Keratinocyte (primary cell): Measurements from ENCODE around the gene GSC2. TPM values are rescaled to one million over a fixed set of nuclear protein-coding genes. Genes with fewer than 3 reads are reported as not detected.

ENCODE experiments used
- DNase-seq: peaks from one replicate; pipeline ENCODE4 v3.0.0-alpha.2; 2011; ENCODE audit warnings: low read depth, missing footprints, low spot score
- FAIRE-seq: peaks from 2 replicates; lab custom pipeline; 2011; peaks lifted over from hg19 to GRCh38; lab: Jason Lieb, UNC
- H2AFZ ChIP-seq: 2 replicates; pipeline ENCODE4 v1.6.0; 2012; ENCODE audit warnings: low read length, control low read depth, inconsistent platforms; ENCODE audit not compliant: control insufficient read depth
- H3K27ac ChIP-seq: 2 replicates; pipeline ENCODE4 v1.5.1; 2011; ENCODE audit warnings: low read length; ENCODE audit not compliant: control insufficient read depth, insufficient read depth
- H3K27me3 ChIP-seq: 3 replicates; pipeline ENCODE4 v1.6.0; 2011; ENCODE audit warnings: low read length; ENCODE audit not compliant: control insufficient read depth, insufficient read depth; ENCODE audit errors: extremely low read depth
- H3K36me3 ChIP-seq, 2 experiments: 2 replicates in 1 of 2; 3 replicates in 1 of 2; pipeline ENCODE4 v1.5.1; 2011; ENCODE audit warnings: low read length in 2 of 2, mild to moderate bottlenecking in 1 of 2; ENCODE audit not compliant: control insufficient read depth in 2 of 2, insufficient read depth in 2 of 2; ENCODE audit errors: extremely low read depth in 1 of 2
- H3K4me1 ChIP-seq: 3 replicates; pipeline ENCODE4 v1.5.1; 2011; ENCODE audit warnings: low read length; ENCODE audit not compliant: control insufficient read depth, insufficient read depth; ENCODE audit errors: extremely low read depth
- H3K4me2 ChIP-seq: 3 replicates; pipeline ENCODE4 v1.6.0; 2011; ENCODE audit warnings: low read depth, low read length; ENCODE audit not compliant: control insufficient read depth, insufficient read depth; ENCODE audit errors: extremely low read depth
- H3K4me3 ChIP-seq, 3 experiments: fragments of 200-600 bp in 1 of 3; sonication (generic) in 1 of 3; 2 replicates in 2 of 3; 3 replicates in 1 of 3; pipeline ENCODE4 v1.5.1; 2011 to 2016; ENCODE audit warnings: low read length in 3 of 3, mild to moderate bottlenecking in 3 of 3, control low read depth in 2 of 3, inconsistent platforms in 1 of 3, low read depth in 1 of 3, mixed read lengths in 1 of 3, mixed run types in 1 of 3, moderate library complexity in 1 of 3; ENCODE audit not compliant: control insufficient read depth in 2 of 3, insufficient read depth in 2 of 3; ENCODE audit errors: extremely low read depth in 1 of 3
- H3K79me2 ChIP-seq: 2 replicates; pipeline ENCODE4 v1.6.0; 2012; ENCODE audit warnings: low read length; ENCODE audit not compliant: control insufficient read depth, insufficient read depth
- H3K9ac ChIP-seq: 3 replicates; pipeline ENCODE4 v1.6.0; 2011; ENCODE audit warnings: low read length; ENCODE audit not compliant: control insufficient read depth, insufficient read depth; ENCODE audit errors: extremely low read depth
- H3K9me1 ChIP-seq: 3 replicates; pipeline ENCODE4 v1.6.0; 2011; ENCODE audit warnings: low read length; ENCODE audit not compliant: control insufficient read depth, insufficient read depth; ENCODE audit errors: extremely low read depth
- H3K9me3 ChIP-seq: 2 replicates; pipeline ENCODE4 v1.5.1; 2012; ENCODE audit warnings: low read depth, low read length; ENCODE audit not compliant: control insufficient read depth
- H4K20me1 ChIP-seq: 3 replicates; pipeline ENCODE4 v1.6.0; 2011; ENCODE audit warnings: low read length; ENCODE audit not compliant: control insufficient read depth, insufficient read depth; ENCODE audit errors: extremely low read depth
- EZH2 ChIP-seq: IDR thresholded peaks from one replicate; pipeline ENCODE4 v1.6.1; 2012; ENCODE audit warnings: inconsistent platforms, mild to moderate bottlenecking, low read length, moderate library complexity
- dilution Hi-C: fragments of 300-500 bp; cut with MboI; formaldehyde crosslinking; loops from one replicate; pipeline ENCODE4 v1.7.0; 2020; ENCODE audit warnings: low sequenced_read_pairs; ENCODE audit not compliant: extremely low pct_ligation_motif_present
- polyA plus RNA-seq, 5 experiments: library from polyadenylated mRNA; depleted of rRNA in 3 of 5; stranded (reverse) in 3 of 5; stranded (forward) in 1 of 5; unstranded in 1 of 5; fragments of >200 nt; gene quantifications; 1 replicate in 1 of 5; 2 replicates in 3 of 5; 3 replicates in 1 of 5; pipeline versions ENCODE4 v1.2.1 to v1.2.3, GENCODE V29; 2011 to 2012; ENCODE audit warnings: missing spikeins in 2 of 5, low read depth in 1 of 5, low replicate concordance in 1 of 5
- TF ChIP-seq, protein P1 (sequence below), 3 experiments: IDR thresholded peaks in 1 of 3; conservative IDR thresholded peaks in 1 of 3; optimal IDR thresholded peaks in 1 of 3; 2 replicates in 2 of 3; 3 replicates in 1 of 3; pipeline versions ENCODE3 to v1.5.1; 2011; ENCODE audit warnings: low read length in 3 of 3, mild to moderate bottlenecking in 3 of 3, moderate library complexity in 2 of 3, control low read depth in 1 of 3, inconsistent platforms in 1 of 3; ENCODE audit not compliant: insufficient read depth in 2 of 3; ENCODE audit errors: extremely low read depth in 1 of 3

The GSC2 gene
- polyA plus RNA-seq, 1 donor (not counting 4 experiments of a cell fraction or from before 2014, with no cell fraction given), result not detected

- H3K79me2 ChIP-seq, result no peaks in the 10 kb centered on the region
- no peak for DNase-seq
- no peak overlapping the region for H3K9ac ChIP-seq
- no peaks in the 10 kb centered on the region for H3K4me1 ChIP-seq
- H3K27ac ChIP-seq, result no peak overlapping the region
- dilution Hi-C loops, result no loop called here
- H3K27me3 ChIP-seq, result no peaks in the 10 kb centered on the region
- FAIRE-seq, result no peak
- peaks cover 4 to 7% of the 10 kb centered on the region in 2 experiments for H3K36me3 ChIP-seq
- peaks cover 5% of the 10 kb centered on the region for H4K20me1 ChIP-seq
- H3K4me3 ChIP-seq, result no peak overlapping the region
- no peaks in the 10 kb centered on the region for H3K9me1 ChIP-seq
- TF ChIP-seq, protein P1, sequence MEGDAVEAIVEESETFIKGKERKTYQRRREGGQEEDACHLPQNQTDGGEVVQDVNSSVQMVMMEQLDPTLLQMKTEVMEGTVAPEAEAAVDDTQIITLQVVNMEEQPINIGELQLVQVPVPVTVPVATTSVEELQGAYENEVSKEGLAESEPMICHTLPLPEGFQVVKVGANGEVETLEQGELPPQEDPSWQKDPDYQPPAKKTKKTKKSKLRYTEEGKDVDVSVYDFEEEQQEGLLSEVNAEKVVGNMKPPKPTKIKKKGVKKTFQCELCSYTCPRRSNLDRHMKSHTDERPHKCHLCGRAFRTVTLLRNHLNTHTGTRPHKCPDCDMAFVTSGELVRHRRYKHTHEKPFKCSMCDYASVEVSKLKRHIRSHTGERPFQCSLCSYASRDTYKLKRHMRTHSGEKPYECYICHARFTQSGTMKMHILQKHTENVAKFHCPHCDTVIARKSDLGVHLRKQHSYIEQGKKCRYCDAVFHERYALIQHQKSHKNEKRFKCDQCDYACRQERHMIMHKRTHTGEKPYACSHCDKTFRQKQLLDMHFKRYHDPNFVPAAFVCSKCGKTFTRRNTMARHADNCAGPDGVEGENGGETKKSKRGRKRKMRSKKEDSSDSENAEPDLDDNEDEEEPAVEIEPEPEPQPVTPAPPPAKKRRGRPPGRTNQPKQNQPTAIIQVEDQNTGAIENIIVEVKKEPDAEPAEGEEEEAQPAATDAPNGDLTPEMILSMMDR (optimal IDR thresholded peaks at IDR 0.05 in 1 of 3, IDR thresholded peaks at IDR 0.05 in 1 of 3, conservative IDR thresholded peaks at IDR 0.05 in 1 of 3; ENCODE audit: extremely low read depth in 1 of 3, insufficient read depth in 2 of 3, low read length in 3 of 3), result no peak
- no peak overlapping the region for H2AFZ ChIP-seq
- H3K4me2 ChIP-seq, result no peak overlapping the region
- no peaks in the 10 kb centered on the region for H3K9me3 ChIP-seq
Observed at GRCh38 chr22:19184276-19184997, 34.3 kb upstream of the GSC2 start.

GRCh38 chr22:19183216-19183615 is 33.1 kb upstream of the GSC2 start:
- peaks cover 5% of the 10 kb centered on the region for H4K20me1 ChIP-seq
- no peak for DNase-seq
- H3K36me3 ChIP-seq, result peaks cover 4 to 7% of the 10 kb centered on the region in 2 experiments
- H3K4me1 ChIP-seq, result peaks cover 3% of the 10 kb centered on the region
- H3K9me3 ChIP-seq, result no peaks in the 10 kb centered on the region
- TF ChIP-seq, protein P1 (optimal IDR thresholded peaks at IDR 0.05 in 1 of 3, IDR thresholded peaks at IDR 0.05 in 1 of 3, conservative IDR thresholded peaks at IDR 0.05 in 1 of 3; ENCODE audit: extremely low read depth in 1 of 3, insufficient read depth in 2 of 3, low read length in 3 of 3), result no peak
- TF ChIP-seq EZH2, result no peak
- FAIRE-seq, result no peak
- no peak overlapping the region for H3K4me3 ChIP-seq
- no peak overlapping the region for H3K4me2 ChIP-seq
- H3K27ac ChIP-seq, result no peak overlapping the region
- H2AFZ ChIP-seq, result no peak overlapping the region
- dilution Hi-C loops, result no loop called here
- no peaks in the 10 kb centered on the region for H3K27me3 ChIP-seq
- H3K9ac ChIP-seq, result no peak overlapping the region
- no peaks in the 10 kb centered on the region for H3K79me2 ChIP-seq
- H3K9me1 ChIP-seq, result no peaks in the 10 kb centered on the region
